H9 (cell line): ENCODE data around the gene DENND6A. TPM values are rescaled to one million over a fixed set of nuclear protein-coding genes. Genes with fewer than 3 reads are reported as not detected.

Source experiments
- DNase-seq: peaks from one replicate; pipeline ENCODE4 v3.0.0-alpha.2; 2017
- H2AFZ ChIP-seq: one replicate; pipeline ENCODE4 v1.6.1; 2013; ENCODE audit warnings: mild to moderate bottlenecking, low read length, control low read depth, moderate library complexity
- H2AK5ac ChIP-seq: 2 replicates; pipeline ENCODE4 v1.6.1; 2013; ENCODE audit warnings: low read length, control low read depth, mixed read lengths; ENCODE audit not compliant: insufficient read length
- H2BK120ac ChIP-seq: one replicate; pipeline ENCODE4 v1.6.1; 2013; ENCODE audit warnings: low read depth, mild to moderate bottlenecking, low read length, control low read depth, inconsistent platforms; ENCODE audit not compliant: poor library complexity, severe bottlenecking
- H2BK12ac ChIP-seq: 2 replicates; pipeline ENCODE4 v1.6.1; 2013; ENCODE audit warnings: low read length, control low read depth, mixed read lengths, low read depth; ENCODE audit not compliant: insufficient read length
- H2BK15ac ChIP-seq: 2 replicates; pipeline ENCODE4 v1.6.1; 2013; ENCODE audit warnings: low read depth, low read length, control low read depth
- H2BK20ac ChIP-seq: one replicate; pipeline ENCODE4 v1.6.1; 2013; ENCODE audit warnings: low read depth, mild to moderate bottlenecking, low read length, control low read depth, inconsistent platforms; ENCODE audit not compliant: poor library complexity, severe bottlenecking
- H2BK5ac ChIP-seq: 2 replicates; pipeline ENCODE4 v1.6.1; 2013; ENCODE audit warnings: low read length, control low read depth, mixed read lengths; ENCODE audit not compliant: insufficient read length
- H3K14ac ChIP-seq: 2 replicates; pipeline ENCODE4 v1.6.1; 2013; ENCODE audit warnings: low read length, control low read depth; ENCODE audit not compliant: insufficient read depth
- H3K18ac ChIP-seq: 2 replicates; pipeline ENCODE4 v1.6.1; 2013; ENCODE audit warnings: low read depth, mild to moderate bottlenecking, mixed read lengths, low read length, control low read depth; ENCODE audit not compliant: insufficient read length
- H3K23ac ChIP-seq: 2 replicates; pipeline ENCODE4 v1.6.1; 2013; ENCODE audit warnings: low read length, control low read depth, mixed read lengths, low read depth; ENCODE audit not compliant: insufficient read length
- H3K23me2 ChIP-seq: 2 replicates; pipeline ENCODE4 v1.6.1; 2013; ENCODE audit warnings: low read depth, mild to moderate bottlenecking, mixed read lengths, low read length, control low read depth; ENCODE audit not compliant: insufficient read length, poor library complexity, severe bottlenecking
- H3K27ac ChIP-seq: 2 replicates; pipeline ENCODE4 v1.5.1; 2013; ENCODE audit warnings: low read length, control low read depth, mixed read lengths, low read depth; ENCODE audit not compliant: insufficient read length
- H3K27me3 ChIP-seq: 2 replicates; pipeline ENCODE4 v1.6.1; 2013; ENCODE audit warnings: low read length, control low read depth, inconsistent platforms; ENCODE audit not compliant: insufficient read depth
- H3K4ac ChIP-seq: 2 replicates; pipeline ENCODE4 v1.6.1; 2013; ENCODE audit warnings: low read depth, mild to moderate bottlenecking, control low read depth, inconsistent platforms, low read length, moderate library complexity
- H3K4me1 ChIP-seq: 2 replicates; pipeline ENCODE4 v1.6.1; 2013; ENCODE audit warnings: low read length, control low read depth, inconsistent platforms; ENCODE audit not compliant: insufficient read depth
- H3K4me2 ChIP-seq: 2 replicates; pipeline ENCODE4 v1.6.1; 2013; ENCODE audit warnings: low read length, control low read depth, mixed read lengths; ENCODE audit not compliant: insufficient read length, insufficient read depth
- H3K56ac ChIP-seq: 2 replicates; pipeline ENCODE4 v1.6.1; 2013; ENCODE audit warnings: low read depth, mild to moderate bottlenecking, mixed read lengths, low read length, control low read depth; ENCODE audit not compliant: insufficient read length
- H3K79me1 ChIP-seq: 2 replicates; pipeline ENCODE4 v1.6.1; 2013; ENCODE audit warnings: low read depth, mild to moderate bottlenecking, moderate library complexity, low read length, control low read depth, inconsistent platforms; ENCODE audit not compliant: insufficient read depth, poor library complexity, severe bottlenecking
- H3K79me2 ChIP-seq: 2 replicates; pipeline ENCODE4 v1.6.1; 2013; ENCODE audit warnings: low read length, control low read depth, inconsistent platforms; ENCODE audit not compliant: insufficient read depth
- H3K9ac ChIP-seq: 2 replicates; pipeline ENCODE4 v1.6.1; 2013; ENCODE audit warnings: low read length, control low read depth, mixed read lengths; ENCODE audit not compliant: insufficient read length; ENCODE audit errors: extremely low read depth
- H3K9me3 ChIP-seq: one replicate; pipeline ENCODE4 v1.6.1; 2013; ENCODE audit warnings: low read depth, low read length, inconsistent platforms; ENCODE audit not compliant: control insufficient read depth
- H3T11ph ChIP-seq: one replicate; pipeline ENCODE4 v1.6.1; 2013; ENCODE audit warnings: mild to moderate bottlenecking, low read length, control low read depth, inconsistent platforms
- H4K20me1 ChIP-seq: one replicate; pipeline ENCODE4 v1.6.1; 2013; ENCODE audit not compliant: control insufficient read depth, insufficient read length, insufficient read depth
- H4K5ac ChIP-seq: 2 replicates; pipeline ENCODE4 v1.6.1; 2013; ENCODE audit warnings: low read depth, mild to moderate bottlenecking, mixed read lengths, low read length, control low read depth; ENCODE audit not compliant: insufficient read length
- H4K8ac ChIP-seq: replicated peaks from 2 replicates; pipeline ENCODE4 v1.6.1; 2013; ENCODE audit warnings: low read length, control low read depth, mixed read lengths, low read depth; ENCODE audit not compliant: insufficient read length
- H4K91ac ChIP-seq: 2 replicates; pipeline ENCODE4 v1.6.1; 2013; ENCODE audit warnings: low read depth, mild to moderate bottlenecking, moderate library complexity, mixed read lengths, low read length, control low read depth; ENCODE audit not compliant: insufficient read length
- H3K27ac Mint-ChIP-seq, 3 experiments: 2 replicates in 2 of 3; 3 replicates in 1 of 3; pipeline ENCODE4 v1.8.0; 2020 to 2021; ENCODE audit warnings: mixed read lengths in 3 of 3, mild to moderate bottlenecking in 1 of 3, moderate library complexity in 1 of 3
- H3K27me3 Mint-ChIP-seq: 2 replicates; pipeline ENCODE4 v1.8.0; 2021; ENCODE audit warnings: low read depth, mild to moderate bottlenecking, moderate library complexity, mixed read lengths
- H3K36me3 Mint-ChIP-seq, 3 experiments: 2 replicates in 2 of 3; 3 replicates in 1 of 3; pipeline ENCODE4 v1.8.0; 2020 to 2021; ENCODE audit warnings: low read depth in 3 of 3, mixed read lengths in 3 of 3; ENCODE audit not compliant: insufficient read depth in 1 of 3
- H3K4me1 Mint-ChIP-seq, 2 experiments: 2 replicates each; pipeline ENCODE4 v1.8.0; 2020; ENCODE audit warnings: mixed read lengths in 2 of 2
- H3K4me3 Mint-ChIP-seq, 2 experiments: 2 replicates in 1 of 2; 3 replicates in 1 of 2; pipeline ENCODE4 v1.8.0; 2020 to 2021; ENCODE audit warnings: mild to moderate bottlenecking in 2 of 2, mixed read lengths in 2 of 2, moderate library complexity in 1 of 2
- H3K9me3 Mint-ChIP-seq, 2 experiments: 2 replicates in 1 of 2; 3 replicates in 1 of 2; pipeline ENCODE4 v1.8.0; 2020; ENCODE audit warnings: mild to moderate bottlenecking in 2 of 2, mixed read lengths in 2 of 2, moderate library complexity in 1 of 2
- WGBS: extraction: QIAGEN DNeasy Blood & Tissue Kit; methylation state at CpG from one replicate; pipeline ENCODE4 v1.1.7; 2013; ENCODE audit warnings: missing lambda C conversion rate, low lambda C conversion rate, mixed read lengths; ENCODE audit not compliant: insufficient read length; ENCODE audit errors: extremely low coverage; 5-methylcytosine and 5-hydroxymethylcytosine counted together
- total RNA-seq: library from RNA; stranded (reverse); gene quantifications from 2 replicates; pipeline ENCODE4 v1.2.1, GENCODE V29; 2021
- TF ChIP-seq, protein P1 (sequence below): fragments of 200-600 bp; sonication (generic); conservative IDR thresholded peaks from 3 replicates; pipeline ENCODE4 v1.8.0; 2021; ENCODE audit warnings: antibody characterized with exemption, mild to moderate bottlenecking

DENND6A gene
- total RNA-seq, 1 experiment from 2014 or later: 13.2 TPM

GRCh38 chr3:57737840-57738239 is 45.0 kb upstream of the DENND6A start:
- Histone ChIP-seq H2BK12ac (no peak overlapping the region), H4K20me1 (no peaks in the 10 kb centered on the region), H3K23me2 (no peaks in the 10 kb centered on the region), H3K9me3 (no peaks in the 10 kb centered on the region), H3K4me2 (no peak overlapping the region), H4K8ac (no peak overlapping the region), H3K27ac (no peak overlapping the region), H2AFZ (no peak overlapping the region), H4K5ac (no peak overlapping the region), H4K91ac (no peak overlapping the region), H3K9ac (no peak overlapping the region), H2BK5ac (no peak overlapping the region), H2BK120ac (no peak overlapping the region), H3K18ac (no peak overlapping the region), H3K23ac (no peak overlapping the region), H3K4ac (no peak overlapping the region), H3K4me1 (no peaks in the 10 kb centered on the region), H3K56ac (no peak overlapping the region), H3T11ph (no peak overlapping the region), H2BK20ac (no peak overlapping the region), H3K14ac (no peak overlapping the region), H2AK5ac (no peak overlapping the region), H3K27me3 (no peaks in the 10 kb centered on the region), H3K79me1 (no peaks in the 10 kb centered on the region), H2BK15ac (no peak overlapping the region), H3K79me2 (no peaks in the 10 kb centered on the region)
- no peak for DNase-seq
- H3K27ac Mint-ChIP-seq: no peak overlapping the region
- no peaks in the 10 kb centered on the region for H3K9me3 Mint-ChIP-seq
- no peaks in the 10 kb centered on the region for H3K4me1 Mint-ChIP-seq
- TF ChIP-seq, protein P1, sequence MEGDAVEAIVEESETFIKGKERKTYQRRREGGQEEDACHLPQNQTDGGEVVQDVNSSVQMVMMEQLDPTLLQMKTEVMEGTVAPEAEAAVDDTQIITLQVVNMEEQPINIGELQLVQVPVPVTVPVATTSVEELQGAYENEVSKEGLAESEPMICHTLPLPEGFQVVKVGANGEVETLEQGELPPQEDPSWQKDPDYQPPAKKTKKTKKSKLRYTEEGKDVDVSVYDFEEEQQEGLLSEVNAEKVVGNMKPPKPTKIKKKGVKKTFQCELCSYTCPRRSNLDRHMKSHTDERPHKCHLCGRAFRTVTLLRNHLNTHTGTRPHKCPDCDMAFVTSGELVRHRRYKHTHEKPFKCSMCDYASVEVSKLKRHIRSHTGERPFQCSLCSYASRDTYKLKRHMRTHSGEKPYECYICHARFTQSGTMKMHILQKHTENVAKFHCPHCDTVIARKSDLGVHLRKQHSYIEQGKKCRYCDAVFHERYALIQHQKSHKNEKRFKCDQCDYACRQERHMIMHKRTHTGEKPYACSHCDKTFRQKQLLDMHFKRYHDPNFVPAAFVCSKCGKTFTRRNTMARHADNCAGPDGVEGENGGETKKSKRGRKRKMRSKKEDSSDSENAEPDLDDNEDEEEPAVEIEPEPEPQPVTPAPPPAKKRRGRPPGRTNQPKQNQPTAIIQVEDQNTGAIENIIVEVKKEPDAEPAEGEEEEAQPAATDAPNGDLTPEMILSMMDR: no peak
- H3K4me3 Mint-ChIP-seq: no peak overlapping the region
- H3K27me3 Mint-ChIP-seq: no peaks in the 10 kb centered on the region
- no CpG with 5 or more reads among the region's 7 CpGs for WGBS
- H3K36me3 Mint-ChIP-seq: no peaks in the 10 kb centered on the region
